Duodenal mucosa (tissue), 2 donors: ENCODE data around the gene NCEH1.

Experiments
- H3K27ac ChIP-seq: one replicate; pipeline ENCODE4 v1.7.0; 2013; ENCODE audit warnings: low read depth, low read length
- H3K27me3 ChIP-seq, 2 donors: one replicate each; pipeline ENCODE4 v1.7.0; 2013; ENCODE audit warnings: low read length in 2 of 2, control low read depth in 1 of 2; ENCODE audit not compliant: insufficient read depth in 2 of 2, control insufficient read depth in 1 of 2
- H3K36me3 ChIP-seq, 2 donors: one replicate each; pipeline ENCODE4 v1.7.0; 2013; ENCODE audit warnings: low read length in 2 of 2, control low read depth in 1 of 2; ENCODE audit not compliant: insufficient read depth in 2 of 2, control insufficient read depth in 1 of 2
- H3K4me1 ChIP-seq, 2 donors: one replicate each; pipeline ENCODE4 v1.7.0; 2013; ENCODE audit warnings: low read length in 2 of 2, control low read depth in 1 of 2; ENCODE audit not compliant: insufficient read depth in 2 of 2, control insufficient read depth in 1 of 2
- H3K4me3 ChIP-seq, 2 donors: one replicate each; pipeline ENCODE4 v1.7.0; 2013; ENCODE audit warnings: low read length in 2 of 2, low read depth in 1 of 2
- H3K9ac ChIP-seq, 2 donors: one replicate each; pipeline ENCODE4 v1.7.0; 2013; ENCODE audit warnings: low read length in 2 of 2, low read depth in 1 of 2
- H3K9me3 ChIP-seq, 2 donors: one replicate each; pipeline ENCODE4 v1.7.0; 2013; ENCODE audit warnings: low read length in 2 of 2, control low read depth in 1 of 2; ENCODE audit not compliant: control insufficient read depth in 1 of 2

The NCEH1 gene

DNA sequence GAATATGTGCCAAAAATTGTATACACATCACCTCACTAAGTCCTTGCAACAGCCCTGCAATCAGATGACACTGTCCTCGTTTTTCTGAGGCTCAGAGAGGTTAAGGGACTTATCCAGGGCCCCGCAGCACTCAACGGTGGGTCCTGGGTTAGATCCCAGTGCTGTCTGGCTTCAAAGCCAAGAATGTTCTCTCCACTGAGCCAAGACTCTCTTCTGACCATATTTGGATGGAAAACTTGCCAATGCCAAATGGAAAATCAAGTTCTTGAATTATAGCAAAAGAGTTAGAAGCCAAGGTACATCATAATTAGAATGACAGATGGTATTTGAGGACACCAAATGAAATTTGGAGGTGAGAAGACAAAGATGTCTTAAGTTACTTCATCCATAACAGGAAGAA, 75.9 kb downstream of the NCEH1 start:
- no peak overlapping the region for H3K9ac ChIP-seq
- H3K27me3 ChIP-seq = no peaks in the 10 kb centered on the region
- H3K4me1 ChIP-seq = no peaks in the 10 kb centered on the region
- peaks cover 3 to 20% of the 10 kb centered on the region in 2 donors for H3K36me3 ChIP-seq
- H3K4me3 ChIP-seq = no peak overlapping the region
- no peaks in the 10 kb centered on the region for H3K9me3 ChIP-seq
- no peak overlapping the region for H3K27ac ChIP-seq

DNA sequence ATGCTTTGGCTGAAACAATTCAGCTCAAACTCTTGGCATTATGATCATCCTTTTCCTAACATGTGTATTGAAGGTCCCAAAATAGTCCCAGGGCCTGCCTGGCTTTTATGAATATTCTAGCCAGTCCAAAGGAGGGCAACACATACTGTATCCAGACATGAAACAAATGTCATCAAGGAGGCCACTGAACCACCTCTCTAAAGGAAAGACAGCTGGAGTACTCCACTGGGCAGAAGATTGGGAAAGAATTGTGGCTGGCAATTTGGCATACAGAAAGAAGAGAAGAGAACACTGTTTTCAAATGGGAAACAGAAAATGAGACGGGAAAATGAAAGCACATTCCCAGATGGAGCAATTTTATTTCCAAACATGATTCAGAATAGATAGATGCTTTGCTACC, 80.6 kb downstream of the NCEH1 start:
- Histone ChIP-seq H3K9ac (no peak overlapping the region), H3K27me3 (no peaks in the 10 kb centered on the region), H3K4me3 (no peak overlapping the region), H3K9me3 (no peaks in the 10 kb centered on the region), H3K27ac (no peak overlapping the region), H3K36me3 (peaks cover 3 to 15% of the 10 kb centered on the region in 2 donors), H3K4me1 (no peaks in the 10 kb centered on the region)

DNA sequence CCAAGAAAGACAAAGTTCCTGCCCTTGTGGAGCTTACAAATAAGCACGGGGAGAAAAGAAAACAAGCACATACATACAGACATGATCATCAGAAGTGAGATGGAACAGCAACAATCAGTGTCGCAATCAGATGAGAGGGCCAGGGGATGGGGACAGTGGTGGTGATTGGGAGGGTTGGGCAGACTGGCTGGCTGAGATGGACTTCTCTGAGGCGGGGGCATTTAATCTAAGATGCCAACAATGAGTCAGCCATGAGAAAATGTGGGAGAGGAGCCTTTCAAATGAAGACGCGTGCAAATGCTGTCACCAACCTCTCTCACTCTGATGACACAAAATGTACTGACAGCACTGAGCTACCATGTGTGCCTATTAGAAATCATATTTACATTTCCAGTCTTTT, 81.4 kb downstream of the NCEH1 start:
- H3K9ac ChIP-seq = no peak overlapping the region
- no peak overlapping the region for H3K27ac ChIP-seq
- H3K4me1 ChIP-seq = no peaks in the 10 kb centered on the region
- peaks cover 3 to 15% of the 10 kb centered on the region in 2 donors for H3K36me3 ChIP-seq
- H3K4me3 ChIP-seq = no peak overlapping the region
- H3K9me3 ChIP-seq = no peaks in the 10 kb centered on the region
- H3K27me3 ChIP-seq = no peaks in the 10 kb centered on the region

DNA sequence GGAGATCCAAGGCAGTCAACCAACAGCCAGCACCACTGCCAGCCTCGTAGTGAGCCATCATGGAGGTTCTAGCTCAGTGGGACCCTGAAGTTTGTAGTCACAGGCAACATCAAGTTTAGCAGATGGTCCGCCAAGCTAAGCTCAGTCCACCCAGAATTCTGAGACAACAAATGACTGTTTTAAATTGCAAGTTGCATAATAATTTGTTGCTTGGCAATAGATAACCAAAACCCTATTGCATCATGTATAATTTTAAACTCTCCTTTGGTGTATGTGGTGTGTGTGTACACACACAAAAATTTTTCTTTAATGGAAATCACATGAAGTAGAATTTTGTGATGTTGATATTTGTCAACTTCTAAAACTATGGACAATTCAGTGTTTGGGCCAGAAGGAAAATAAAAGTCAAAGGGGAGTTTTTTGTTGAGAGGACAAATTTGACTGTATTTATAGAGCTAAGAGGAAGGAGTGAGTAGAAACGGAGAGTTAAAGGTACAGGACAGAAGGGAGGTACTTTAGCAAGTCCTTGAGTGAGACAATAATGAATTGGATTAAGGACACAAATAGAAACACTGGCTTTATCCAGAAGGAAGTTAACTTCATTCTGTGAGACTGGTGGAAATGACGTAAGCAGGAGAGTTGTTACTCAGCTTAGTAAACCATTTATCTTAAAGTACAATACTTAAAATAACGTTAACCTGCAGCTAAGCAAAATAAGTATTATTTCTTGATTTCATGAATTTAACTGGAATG, 83.6 kb downstream of the NCEH1 start:
- H3K27ac ChIP-seq = peak overlapping the region; percentile 11
- H3K36me3 ChIP-seq = peaks cover 3 to 4% of the 10 kb centered on the region in 2 donors
- no peaks in the 10 kb centered on the region for H3K9me3 ChIP-seq
- no peaks in the 10 kb centered on the region for H3K27me3 ChIP-seq
- no peak overlapping the region for H3K4me3 ChIP-seq
- no peaks in the 10 kb centered on the region for H3K4me1 ChIP-seq
- no peak overlapping the region for H3K9ac ChIP-seq

DNA sequence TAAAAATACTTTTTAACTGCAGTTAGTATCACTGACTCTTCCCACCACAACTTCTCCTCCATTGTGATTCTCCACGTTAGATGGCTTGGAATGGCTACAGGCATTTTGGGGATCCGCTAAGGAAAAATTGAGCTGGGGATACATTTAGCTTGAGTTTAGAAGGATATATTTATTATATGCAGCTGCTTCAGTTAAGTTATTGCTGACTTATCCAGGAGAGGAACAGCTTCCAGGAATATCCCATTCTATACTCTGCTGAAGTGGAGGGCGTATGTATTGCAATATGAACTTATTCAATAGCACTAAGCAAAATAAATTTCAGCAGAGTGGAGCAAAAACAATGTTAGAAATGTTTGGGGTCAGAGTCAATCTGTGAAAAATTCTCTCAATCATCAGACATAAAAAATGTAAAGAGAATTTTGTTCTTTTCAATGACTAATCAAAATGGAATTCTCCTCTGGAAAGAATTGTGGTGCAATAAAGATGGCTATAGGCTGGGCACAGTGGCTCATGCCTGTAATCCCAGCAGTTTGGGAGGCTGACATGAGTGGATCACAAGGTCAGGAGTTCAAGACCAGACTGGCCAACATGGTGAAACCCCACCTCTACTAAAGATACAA, 84.7 kb downstream of the NCEH1 start:
- H3K9me3 ChIP-seq = no peaks in the 10 kb centered on the region
- no peak overlapping the region for H3K9ac ChIP-seq
- no peaks in the 10 kb centered on the region for H3K36me3 ChIP-seq
- H3K4me3 ChIP-seq = no peak overlapping the region
- H3K27ac ChIP-seq = no peak overlapping the region
- no peaks in the 10 kb centered on the region for H3K4me1 ChIP-seq
- H3K27me3 ChIP-seq = no peaks in the 10 kb centered on the region

DNA sequence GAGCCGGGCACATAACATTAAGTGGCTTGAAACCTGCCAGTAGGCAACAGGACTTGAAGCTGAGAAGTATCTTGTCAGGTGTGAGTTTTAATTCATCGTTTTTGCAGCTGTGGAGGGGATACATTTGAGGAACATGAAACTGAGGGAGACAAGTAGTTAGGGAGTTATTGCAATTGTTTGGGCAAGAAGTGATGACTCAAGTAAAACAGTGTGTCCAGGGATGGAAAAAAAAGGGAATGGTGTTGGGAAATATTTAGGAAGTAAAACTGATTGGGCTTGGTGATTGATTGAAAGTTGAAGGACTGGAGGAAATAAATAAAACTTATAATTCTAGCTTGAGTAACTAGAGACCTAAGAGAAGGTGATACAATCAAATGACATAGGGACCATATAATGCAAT, 85.5 kb downstream of the NCEH1 start:
- no peaks in the 10 kb centered on the region for H3K27me3 ChIP-seq
- no peaks in the 10 kb centered on the region for H3K36me3 ChIP-seq
- no peak overlapping the region for H3K9ac ChIP-seq
- no peaks in the 10 kb centered on the region for H3K9me3 ChIP-seq
- no peaks in the 10 kb centered on the region for H3K4me1 ChIP-seq
- H3K4me3 ChIP-seq = no peak overlapping the region
- no peak overlapping the region for H3K27ac ChIP-seq

DNA sequence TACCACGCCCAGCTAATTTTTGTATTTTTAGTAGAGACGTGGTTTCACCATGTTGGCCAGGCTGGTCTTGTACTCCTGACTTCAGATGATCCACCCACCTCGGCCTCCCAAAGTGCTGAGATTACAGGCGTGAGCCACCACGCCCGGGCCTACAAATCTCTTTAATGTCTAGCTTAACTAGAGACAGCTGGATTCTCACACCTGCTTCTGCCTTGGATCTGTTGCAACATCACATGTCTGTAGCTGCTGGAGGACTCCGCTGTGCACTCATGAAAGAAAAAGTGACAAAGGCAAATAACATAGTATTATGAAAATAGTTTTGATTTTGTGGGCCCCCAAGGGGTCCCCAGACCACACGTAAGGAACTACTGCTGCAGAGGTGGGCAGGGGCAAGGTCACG, 85.9 kb downstream of the NCEH1 start:
- Histone ChIP-seq H3K27me3 (no peaks in the 10 kb centered on the region), H3K9ac (no peak overlapping the region), H3K4me3 (no peak overlapping the region), H3K27ac (no peak overlapping the region), H3K36me3 (no peaks in the 10 kb centered on the region), H3K4me1 (no peaks in the 10 kb centered on the region), H3K9me3 (no peaks in the 10 kb centered on the region)

DNA sequence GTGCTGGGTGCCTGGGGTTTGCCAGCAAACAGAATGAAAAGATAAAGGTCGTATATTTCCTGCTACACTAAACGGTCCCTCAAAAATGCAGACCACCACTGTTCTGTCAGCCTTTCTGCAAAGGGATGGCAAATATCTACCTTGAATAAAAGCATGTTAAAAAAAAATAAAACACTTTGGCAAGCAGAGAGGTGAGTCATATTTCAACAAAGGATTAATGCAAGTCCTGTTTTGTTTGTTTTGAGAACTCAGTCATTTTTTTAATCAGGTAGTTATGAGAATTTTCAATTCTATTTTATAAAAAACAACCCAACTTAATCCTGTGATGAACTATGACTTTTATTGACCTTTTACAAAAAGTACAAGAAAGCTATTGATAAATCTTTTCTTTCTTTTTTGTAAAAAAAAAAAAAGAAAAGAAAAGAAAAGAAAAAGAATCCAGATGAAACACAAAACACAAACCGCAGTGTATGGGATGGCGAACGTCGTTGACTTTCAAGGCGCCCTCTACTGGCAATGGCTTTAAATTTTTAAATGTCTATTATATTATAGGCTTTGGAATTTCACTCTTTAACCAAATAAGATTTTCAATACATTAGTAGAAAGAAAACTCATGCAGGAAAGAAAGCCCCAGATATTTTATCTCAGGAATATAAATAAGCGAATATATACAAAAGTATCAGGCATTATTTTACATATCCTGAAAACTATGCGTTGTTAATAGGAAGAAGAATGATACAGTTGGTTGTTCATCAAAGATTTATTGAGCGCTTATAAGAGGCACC, 87.8 kb downstream of the NCEH1 start:
- H3K9me3 ChIP-seq = no peaks in the 10 kb centered on the region
- H3K4me3 ChIP-seq = no peak overlapping the region
- H3K36me3 ChIP-seq = no peaks in the 10 kb centered on the region
- no peak overlapping the region for H3K27ac ChIP-seq
- no peaks in the 10 kb centered on the region for H3K27me3 ChIP-seq
- H3K4me1 ChIP-seq = no peaks in the 10 kb centered on the region
- no peak overlapping the region for H3K9ac ChIP-seq

DNA sequence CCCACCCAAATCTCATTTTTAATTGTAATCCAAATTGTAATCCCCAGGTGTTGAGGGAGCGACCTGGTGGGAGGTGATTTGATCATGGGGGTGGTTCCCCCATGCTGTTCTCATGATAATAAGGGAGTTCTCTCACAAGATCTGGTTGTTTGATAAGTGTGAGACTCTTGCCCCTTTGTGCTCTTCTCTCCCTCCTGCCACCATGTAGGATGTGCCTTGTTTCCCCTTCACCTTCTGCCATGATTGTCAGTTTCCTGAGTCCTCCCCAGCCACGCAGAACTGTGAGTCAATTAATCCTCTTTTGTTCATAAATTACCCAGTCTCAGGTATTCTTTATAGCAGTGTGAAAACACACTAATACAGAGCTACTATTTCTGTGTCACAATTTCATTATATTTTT, 88.7 kb downstream of the NCEH1 start:
- Histone ChIP-seq H3K27ac (no peak overlapping the region), H3K4me1 (peaks cover 0 to 1% of the 10 kb centered on the region in 2 donors), H3K36me3 (no peaks in the 10 kb centered on the region), H3K4me3 (no peak overlapping the region), H3K9me3 (no peaks in the 10 kb centered on the region), H3K27me3 (no peaks in the 10 kb centered on the region), H3K9ac (no peak overlapping the region)

DNA sequence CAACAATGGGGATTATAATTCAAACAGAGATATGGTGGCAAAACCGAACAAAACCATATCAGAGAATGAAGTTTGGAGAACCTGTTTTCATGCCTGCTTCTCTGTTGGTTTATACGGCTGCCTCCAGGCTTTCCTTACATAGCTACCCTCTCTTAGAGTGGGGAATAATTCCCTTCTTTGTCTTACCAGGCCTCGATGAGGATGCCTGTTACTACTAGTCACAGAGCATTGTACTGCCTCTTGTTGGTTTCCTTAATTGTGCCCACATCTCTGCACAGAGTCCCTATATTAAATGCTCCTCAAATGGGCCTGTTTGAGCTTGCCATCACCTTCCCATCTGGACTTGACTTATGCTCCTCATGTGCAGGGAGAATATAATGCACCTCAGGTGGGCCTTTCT, 92.9 kb downstream of the NCEH1 start:
- Histone ChIP-seq H3K9me3 (no peaks in the 10 kb centered on the region), H3K36me3 (no peaks in the 10 kb centered on the region), H3K27me3 (no peaks in the 10 kb centered on the region), H3K9ac (no peak overlapping the region), H3K27ac (no peak overlapping the region), H3K4me1 (peaks cover 10 to 14% of the 10 kb centered on the region in 2 donors), H3K4me3 (no peak overlapping the region)
